Cortex of kidney (tissue), 1 donor: Measurements from ENCODE around the gene BMF.

Experiments used
- DNase-seq: peaks from one replicate; lab custom pipeline; 2025; lab: John Stamatoyannopoulos, UW

The BMF gene

DNA sequence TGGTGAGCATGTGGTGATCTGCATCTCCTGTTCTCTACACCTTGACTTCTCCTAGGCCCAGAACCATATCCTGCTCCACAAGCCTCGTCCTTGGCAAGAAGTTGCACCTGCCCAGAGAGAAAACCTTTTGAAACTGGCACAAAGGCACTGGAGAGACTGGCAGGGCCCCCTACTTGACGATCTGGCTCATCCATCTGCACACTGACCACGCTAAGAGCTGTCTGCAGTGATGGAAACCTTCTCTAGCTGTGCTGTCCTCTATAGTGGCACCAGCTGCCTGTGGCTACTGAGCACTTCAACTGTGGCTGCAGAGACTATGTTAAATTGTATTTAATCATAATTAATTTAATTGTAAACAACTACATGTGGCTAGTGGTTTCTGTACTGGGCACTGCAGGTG is 43.5 kb downstream of the BMF start:
- DNase-seq: no peak

- DNase-seq: no peak
These were observed 44.3 kb downstream of the BMF start for GRCh38 chr15:40064231-40064894.

DNA sequence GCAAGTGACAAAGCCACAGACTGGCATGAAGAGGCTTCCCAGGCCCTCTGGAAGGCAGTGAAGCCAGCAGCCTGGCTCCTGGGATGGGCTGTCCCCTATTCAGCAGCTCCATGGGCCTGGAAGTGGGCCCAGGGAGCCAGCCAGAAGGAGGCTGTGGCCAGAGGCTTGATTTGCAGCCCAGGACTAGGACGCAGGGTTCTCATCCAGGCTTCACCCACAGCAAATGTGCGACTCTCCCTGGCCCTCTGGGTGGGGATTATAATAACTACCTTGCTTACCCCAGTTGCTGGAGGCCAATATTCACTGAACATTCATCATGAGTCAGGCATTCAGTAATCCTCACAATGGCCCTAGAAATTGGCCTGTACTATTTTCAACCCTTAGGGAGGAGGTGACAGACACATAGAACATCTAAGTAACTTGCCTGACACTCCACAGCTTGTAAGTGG is 45.1 kb downstream of the BMF start:
- no peak for DNase-seq

GRCh38 chr15:40062816-40063562 is 45.7 kb downstream of the BMF start:
- DNase-seq: no peak

DNA sequence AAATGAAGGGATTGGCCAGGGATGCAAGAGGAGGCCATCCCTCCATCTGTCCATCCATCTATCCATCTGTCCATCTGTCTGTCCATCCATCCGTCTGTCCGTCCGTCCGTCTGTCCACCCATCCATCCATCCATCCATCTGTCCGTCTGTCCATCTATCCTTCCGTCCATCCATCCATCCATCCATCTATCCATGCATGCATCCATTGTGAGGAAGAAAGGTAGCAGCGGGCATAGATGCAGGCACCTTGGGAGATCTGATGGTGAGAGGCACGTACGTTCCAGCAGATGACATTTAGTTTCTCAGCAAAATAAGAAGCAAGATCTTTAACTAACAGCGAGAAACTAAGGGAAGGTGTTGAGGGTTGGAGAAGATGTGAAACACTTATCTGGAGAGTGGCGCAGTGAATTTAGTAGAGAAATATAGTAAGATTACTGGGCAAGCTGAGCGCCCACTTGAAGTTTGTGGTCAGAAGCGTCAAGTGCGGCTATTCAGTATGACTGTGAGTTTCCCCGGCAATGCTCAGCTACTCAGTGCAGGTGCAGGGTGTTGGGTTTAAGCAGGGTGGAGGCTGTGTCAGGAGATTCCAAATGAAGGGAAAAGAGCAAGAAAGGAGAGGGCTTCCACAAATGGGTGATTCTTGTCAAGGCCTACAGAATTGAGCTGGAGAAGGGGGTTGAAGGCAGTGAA is 47.3 kb downstream of the BMF start:
- DNase-seq: no peak

GRCh38 chr15:40060236-40060961 is 48.3 kb downstream of the BMF start:
- DNase-seq: no peak

- DNase-seq: no peak
These were observed 48.9 kb downstream of the BMF start for GRCh38 chr15:40059821-40060220.

DNA sequence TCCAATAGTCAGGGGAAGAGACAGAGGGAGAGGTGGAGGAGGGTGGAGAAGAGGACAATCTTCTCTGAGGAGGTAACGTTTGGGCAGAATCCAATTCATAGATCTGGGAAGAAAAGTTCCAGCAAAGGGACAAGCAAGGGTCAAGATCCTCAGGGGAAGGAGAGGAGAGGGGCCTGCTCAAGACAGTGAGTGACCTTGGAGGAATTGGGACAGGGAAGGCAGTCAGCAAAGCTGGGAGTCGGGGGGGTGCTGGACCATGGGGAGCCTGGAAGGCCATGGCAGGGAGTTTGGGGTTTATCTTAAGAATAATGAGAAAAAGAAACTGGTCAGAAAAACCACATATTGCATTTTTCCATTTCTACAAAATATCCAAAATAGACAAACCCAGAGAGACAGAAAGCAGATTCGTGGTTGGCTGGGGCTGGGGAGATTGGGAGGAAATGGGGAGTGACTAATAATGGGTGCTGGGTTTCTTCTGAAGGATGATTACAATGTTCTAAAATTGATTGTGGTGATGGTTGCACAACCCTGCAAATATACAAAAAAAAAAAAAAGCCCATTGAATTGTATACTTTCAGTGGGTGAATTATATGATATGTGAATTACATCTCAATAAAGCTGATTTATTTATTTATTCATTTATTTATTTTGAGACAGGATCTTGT is 50.1 kb downstream of the BMF start:
- no peak for DNase-seq

- no peak for DNase-seq
These were observed 52.9 kb downstream of the BMF start for GRCh38 chr15:40055576-40056293.

GRCh38 chr15:40054855-40055575 is 53.7 kb downstream of the BMF start:
- DNase-seq: no peak

GRCh38 chr15:40054605-40054854 is 54.1 kb downstream of the BMF start:
- no peak for DNase-seq

- DNase-seq: no peak
These were observed 54.7 kb downstream of the BMF start for GRCh38 chr15:40053831-40054604.

GRCh38 chr15:40053079-40053830 is 55.4 kb downstream of the BMF start:
- DNase-seq: no peak

DNA sequence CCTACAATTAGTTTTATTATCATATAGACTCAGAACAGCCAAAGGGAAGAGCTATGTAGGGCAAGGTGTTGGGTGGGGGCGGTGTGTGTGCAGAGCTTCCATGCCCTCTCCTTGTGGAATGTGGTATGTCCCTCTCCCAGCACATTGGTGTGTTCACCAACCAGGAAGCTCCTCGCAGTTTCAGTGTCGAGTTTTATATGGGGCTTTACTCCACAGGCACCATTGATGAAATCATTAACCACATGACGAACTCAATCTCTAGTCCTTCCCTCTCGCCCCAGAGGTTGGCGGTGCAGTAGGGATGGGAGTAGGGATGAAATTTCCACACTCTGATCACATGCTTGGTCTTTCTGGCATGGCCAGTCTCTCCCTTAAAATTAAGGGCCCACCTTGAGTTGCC is 56.1 kb downstream of the BMF start:
- DNase-seq: no peak

- DNase-seq: no peak
These were observed 56.9 kb downstream of the BMF start for GRCh38 chr15:40051616-40052415.

- DNase-seq: no peak
These were observed 57.8 kb downstream of the BMF start for GRCh38 chr15:40050788-40051470.

- no peak for DNase-seq
These were observed 59.7 kb downstream of the BMF start for GRCh38 chr15:40048926-40049475.
